Caco-2 (cell line): ENCODE data around the gene NDRG4. TPM values are rescaled to one million over a fixed set of nuclear protein-coding genes. Genes with fewer than 3 reads are reported as not detected.
A peak's percentile ranks its signal among the peaks of the same experiment; 100 is the strongest.

Experiments used
- Bru-seq: library from RNA; stranded (reverse); fragments of 400-500 nt; gene quantifications from one replicate; lab custom pipeline; 2021; lab: Mats Ljungman, UMichigan
- BruChase-seq, 2 experiments: library from RNA; stranded (reverse); fragments of 400-500 nt; gene quantifications; one replicate each; lab custom pipeline; 2021; lab: Mats Ljungman, UMichigan
- BruUV-seq: library from RNA; stranded (reverse); fragments of 400-500 nt; replicated peaks from 2 replicates; lab custom pipeline; 2021; lab: Mats Ljungman, UMichigan
- CTCF ChIA-PET: fragments of 300-600 bp; sonication (Branson Sonifier 250); formaldehyde crosslinking; loops from one replicate; lab custom pipeline; 2022; ENCODE audit warnings: antibody characterized with exemption; lab: Charles Lee
- POLR2A ChIA-PET: fragments of 300-600 bp; sonication (Branson Sonifier 250); formaldehyde crosslinking; loops from one replicate; lab custom pipeline; 2022; ENCODE audit warnings: antibody characterized with exemption; lab: Charles Lee
- DNase-seq, 2 experiments: peaks; one replicate each; pipeline versions ENCODE4 v3.0.0 to v3.0.0-alpha.2; 2020 to 2022
- H3K27me3 ChIP-seq: replicated peaks from 2 replicates; pipeline ENCODE4 v1.6.0; 2011; ENCODE audit warnings: low read length; ENCODE audit not compliant: control insufficient read depth, insufficient read depth
- H3K36me3 ChIP-seq: 2 replicates; pipeline ENCODE4 v1.5.1; 2011; ENCODE audit warnings: low read length; ENCODE audit not compliant: control insufficient read depth, insufficient read depth
- H3K4me1 ChIP-seq: fragments of 250-450 bp; sonication (Bioruptor Pico); 2 replicates; pipeline ENCODE4 v1.5.1; 2020; ENCODE audit warnings: mild to moderate bottlenecking
- H3K4me3 ChIP-seq: 2 replicates; pipeline ENCODE4 v1.5.1; 2011; ENCODE audit warnings: low read depth, mild to moderate bottlenecking, control low read depth, low read length
- H3K9me3 ChIP-seq: fragments of 250-450 bp; sonication (Bioruptor Pico); 2 replicates; pipeline ENCODE4 v1.5.1; 2020; ENCODE audit warnings: mild to moderate bottlenecking, moderate library complexity
- H3K27ac Mint-ChIP-seq: one replicate; pipeline ENCODE4 v1.8.0; 2022; ENCODE audit warnings: mixed read lengths; ENCODE audit not compliant: unreplicated experiment
- H3K27me3 Mint-ChIP-seq: one replicate; pipeline ENCODE4 v1.8.0; 2022; ENCODE audit warnings: mixed read lengths; ENCODE audit not compliant: insufficient read depth, unreplicated experiment
- H3K36me3 Mint-ChIP-seq: one replicate; pipeline ENCODE4 v1.8.0; 2022; ENCODE audit warnings: mild to moderate bottlenecking, mixed read lengths; ENCODE audit not compliant: insufficient read depth, unreplicated experiment
- H3K4me1 Mint-ChIP-seq: one replicate; pipeline ENCODE4 v1.8.0; 2022; ENCODE audit warnings: low read depth, mixed read lengths; ENCODE audit not compliant: unreplicated experiment
- H3K4me3 Mint-ChIP-seq: one replicate; pipeline ENCODE4 v1.8.0; 2022; ENCODE audit warnings: mild to moderate bottlenecking, moderate library complexity, mixed read lengths; ENCODE audit not compliant: unreplicated experiment
- H3K9me3 Mint-ChIP-seq: one replicate; pipeline ENCODE4 v1.8.0; 2022; ENCODE audit warnings: mixed read lengths; ENCODE audit not compliant: unreplicated experiment
- CTCF ChIP-seq, 2 experiments: fragments of 200-600 bp in 1 of 2; IDR thresholded peaks; 1 replicate in 1 of 2; 2 replicates in 1 of 2; pipeline versions ENCODE4 v1.5.1 to v1.8.0; 2011 to 2022; ENCODE audit warnings: antibody characterized with exemption in 1 of 2, control low read depth in 1 of 2, inconsistent platforms in 1 of 2, low read depth in 1 of 2, low read length in 1 of 2, mild to moderate bottlenecking in 1 of 2, moderate library complexity in 1 of 2; ENCODE audit not compliant: insufficient read depth in 1 of 2, severe bottlenecking in 1 of 2, unreplicated experiment in 1 of 2
- intact Hi-C: fragments of 100-400 bp; cut with micrococcal nuclease; formaldehyde crosslinking; loops from one replicate; pipeline ENCODE4 v1.10.0; 2022; ENCODE audit not compliant: unreplicated experiment
- long read RNA-seq: library from polyadenylated mRNA; stranded (forward); transcript quantifications from one replicate; pipeline ENCODE4 v2.0.0, GENCODE V29; 2022
- total RNA-seq: library from RNA; stranded (reverse); gene quantifications from 2 replicates; pipeline ENCODE4 v1.2.3, GENCODE V29; 2022

Gene NDRG4
- 6.7 and 10.7 TPM in 2 replicates for total RNA-seq
- percentile 22 among the genes with signal in this experiment for Bru-seq, nascent RNA
- percentile 30 among the genes with signal in this experiment for BruChase-seq, experiment 1, labeled RNA remaining after a 2-hour chase
- percentile 35 among the genes with signal in this experiment for BruChase-seq, experiment 2, labeled RNA remaining after a 6-hour chase
- long read RNA-seq, partial matches to known transcripts, result 0 of 6 reads
- long read RNA-seq, other reads (novel, unspliced or antisense), result 3 of 6 reads

GRCh38 chr16:58499615-58500351 lies at the start of gene NDRG4:
Gene NDRG4 (plus strand): TSS chr16:58500143. CDS start chr16:58500249, 106 bp downstream.
- peak within 1 kb of the TSS; percentile 88 for H3K4me3 Mint-ChIP-seq
- intact Hi-C loops, result loop anchor here (2.0 to 5.0 kb wide), 2 partner anchors 131 to 162 kb away; no protein-coding TSS in a partner anchor
- DNase-seq, result peak; percentile 82 to 88
- ChIA-PET POLR2A (interaction anchor here (0.9 kb wide), 1 partner anchor 15 kb away, joined by 6 read pairs; no protein-coding TSS in a partner anchor), CTCF (interaction anchor here (0.6 to 2.2 kb wide), 10 partner anchors 12 to 378 kb away, joined by 3 to 9 read pairs (median 4); no protein-coding TSS in a partner anchor)
- peak within 1 kb of the TSS; percentile 63 for H3K4me3 ChIP-seq
- no peaks in the 10 kb centered on the region for H3K27me3 Mint-ChIP-seq
- no peaks in the 10 kb centered on the region for H3K27me3 ChIP-seq
- H3K27ac Mint-ChIP-seq, result peak within 1 kb of the TSS; percentile 86
- no TSS peak for BruUV-seq
- H3K9me3 ChIP-seq, result no peaks in the 10 kb centered on the region
- H3K36me3 Mint-ChIP-seq, result peaks cover 29% of the 10 kb centered on the region
- H3K4me1 ChIP-seq, result peaks cover 7% of the 10 kb centered on the region
- TF ChIP-seq CTCF (IDR thresholded peaks at IDR 0.05; ENCODE audit: insufficient read depth in 1 of 2, low read depth in 1 of 2, low read length in 1 of 2, severe bottlenecking in 1 of 2, unreplicated experiment in 1 of 2), result no peak
- H3K36me3 ChIP-seq, result no peaks in the 10 kb centered on the region
- H3K4me1 Mint-ChIP-seq, result no peaks in the 10 kb centered on the region
- H3K9me3 Mint-ChIP-seq, result no peaks in the 10 kb centered on the region

GRCh38 chr16:58450590-58450989 lies 49.4 kb upstream of the NDRG4 start:
- CTCF ChIA-PET, result no interaction called here
- H3K4me3 Mint-ChIP-seq, result no peak overlapping the region
- no peak for DNase-seq

More at GRCh38 chr16:58450590-58450989, 49.4 kb upstream of the NDRG4 start:
- no peaks in the 10 kb centered on the region for H3K9me3 Mint-ChIP-seq
- no peak for TF ChIP-seq CTCF (IDR thresholded peaks at IDR 0.05; ENCODE audit: insufficient read depth in 1 of 2, low read depth in 1 of 2, low read length in 1 of 2, severe bottlenecking in 1 of 2, unreplicated experiment in 1 of 2)
- peaks cover 19% of the 10 kb centered on the region for H3K4me1 ChIP-seq
- H3K27ac Mint-ChIP-seq, result no peak overlapping the region
- no peaks in the 10 kb centered on the region for H3K27me3 ChIP-seq
- H3K36me3 Mint-ChIP-seq, result no peaks in the 10 kb centered on the region
- no peaks in the 10 kb centered on the region for H3K27me3 Mint-ChIP-seq
- POLR2A ChIA-PET, result no interaction called here
- H3K9me3 ChIP-seq, result no peaks in the 10 kb centered on the region
- H3K4me1 Mint-ChIP-seq, result peaks cover 17% of the 10 kb centered on the region
- BruUV-seq, result no TSS peak
- H3K4me3 ChIP-seq, result no peak overlapping the region
- intact Hi-C loops, result no loop called here
- no peaks in the 10 kb centered on the region for H3K36me3 ChIP-seq
